Endometrial microvascular endothelial cells (primary cell): ENCODE data around the gene UGT1A3. TPM values are rescaled to one million over a fixed set of nuclear protein-coding genes. Genes with fewer than 3 reads are reported as not detected.
"Not testable (repeated sequence)": the region's sequence is repeated elsewhere in the genome, so short reads cannot be mapped to it uniquely, and the experiment has no call there.

ENCODE experiments used
- in situ Hi-C: cut with HindIII; loops from 2 replicates; pipeline ENCODE4 v1.10.0; 2017; ENCODE audit warnings: low sequenced_read_pairs, low pct_unique_long_range_greater_than_20kb; ENCODE audit errors: inconsistent ontology term
- total RNA-seq: library from RNA; depleted of rRNA; stranded (reverse); fragments of >200 nt; gene quantifications from one replicate; pipeline ENCODE4 v1.2.3, GENCODE V29; 2015; ENCODE audit errors: inconsistent ontology term

The UGT1A3 gene
- not detected for total RNA-seq

- in situ Hi-C loops = no loop called here
Measured at GRCh38 chr2:233728723-233729301, at the start of gene UGT1A3. TSS of gene UGT1A3 (plus strand) at chr2:233729042. CDS start at chr2:233729127, 85 bp downstream.

- in situ Hi-C loops = no loop called here
Measured at GRCh38 chr2:233679196-233679595, 49.6 kb upstream of the UGT1A3 start.

- in situ Hi-C loops = no loop called here
Measured at GRCh38 chr2:233680361-233681045, 48.3 kb upstream of the UGT1A3 start.

GRCh38 chr2:233681521-233682099 lies 47.2 kb upstream of the UGT1A3 start, which contains the start of gene UGT1A7:
TSS of gene UGT1A7 (plus strand) at chr2:233681901. CDS start at chr2:233681938, 37 bp downstream.
- in situ Hi-C loops = no loop called here

- in situ Hi-C loops = no loop called here
Measured at GRCh38 chr2:233684640-233685039, 44.2 kb upstream of the UGT1A3 start.

GRCh38 chr2:233686928-233687327 lies 41.9 kb upstream of the UGT1A3 start:
- in situ Hi-C loops = no loop called here

- in situ Hi-C loops = no loop called here
Measured at GRCh38 chr2:233688341-233688740, 40.5 kb upstream of the UGT1A3 start.

- in situ Hi-C loops = no loop called here
Measured at GRCh38 chr2:233689031-233689430, 39.8 kb upstream of the UGT1A3 start.

GRCh38 chr2:233689501-233689900 lies 39.3 kb upstream of the UGT1A3 start:
- in situ Hi-C loops = no loop called here

GRCh38 chr2:233690444-233690843 lies 38.4 kb upstream of the UGT1A3 start:
- in situ Hi-C loops = no loop called here

GRCh38 chr2:233691443-233692433 lies 37.1 kb upstream of the UGT1A3 start:
- in situ Hi-C loops = no loop called here

- in situ Hi-C loops = no loop called here
Measured at GRCh38 chr2:233692648-233693047, 36.2 kb upstream of the UGT1A3 start, which contains the start of gene UGT1A6. TSS of gene UGT1A6 (plus strand) at chr2:233692890. CDS start at chr2:233693005, 115 bp downstream.

GRCh38 chr2:233693963-233694362 lies 34.9 kb upstream of the UGT1A3 start:
- in situ Hi-C loops = no loop called here

- in situ Hi-C loops = no loop called here
Measured at GRCh38 chr2:233698740-233699139, 30.1 kb upstream of the UGT1A3 start.

- in situ Hi-C loops = no loop called here
Measured at GRCh38 chr2:233699424-233700027, 29.3 kb upstream of the UGT1A3 start.

- in situ Hi-C loops = no loop called here
Measured at GRCh38 chr2:233700028-233700635, 28.7 kb upstream of the UGT1A3 start.

- in situ Hi-C loops = not testable (repeated sequence)
Measured at GRCh38 chr2:233700842-233701241, 28.0 kb upstream of the UGT1A3 start.

GRCh38 chr2:233702238-233702637 lies 26.6 kb upstream of the UGT1A3 start:
- in situ Hi-C loops = no loop called here
